Measurements from ENCODE around the gene KLRC2. TPM values are rescaled to one million over a fixed set of nuclear protein-coding genes. Genes with fewer than 3 reads are reported as not detected.
"Not testable (repeated sequence)": the region's sequence is repeated elsewhere in the genome, so short reads cannot be mapped to it uniquely, and the experiment has no call there.

KLRC2 gene
- total RNA-seq, 2 donors from 2014 or later = not detected

DNA sequence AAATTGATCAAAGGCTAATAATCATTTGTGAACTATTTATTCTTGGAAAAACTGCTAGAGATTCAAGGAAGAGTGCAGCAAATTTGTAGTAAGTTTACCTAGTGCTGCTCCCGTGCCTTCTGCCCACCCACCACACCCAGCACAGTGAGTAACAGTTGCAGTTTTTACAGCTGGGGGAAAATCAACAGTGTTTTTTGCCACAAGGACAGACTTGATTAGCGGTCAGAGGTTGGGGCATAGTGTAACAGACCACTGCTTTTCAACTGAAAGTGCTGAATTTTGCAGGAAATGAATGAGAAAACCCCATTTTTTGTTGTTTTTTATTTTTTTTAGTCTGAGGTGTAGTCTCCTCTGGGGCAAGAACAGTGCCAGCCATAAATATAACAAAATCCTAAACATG, 38.5 kb downstream of the KLRC2 start:
- WGBS, 2 experiments (ENCODE audit: insufficient coverage in 1 of 2, insufficient read length in 1 of 2) = 80 to 83% methylated on average over 1 to 2 of the region's 2 CpGs
- TF ChIP-seq, protein P1, sequence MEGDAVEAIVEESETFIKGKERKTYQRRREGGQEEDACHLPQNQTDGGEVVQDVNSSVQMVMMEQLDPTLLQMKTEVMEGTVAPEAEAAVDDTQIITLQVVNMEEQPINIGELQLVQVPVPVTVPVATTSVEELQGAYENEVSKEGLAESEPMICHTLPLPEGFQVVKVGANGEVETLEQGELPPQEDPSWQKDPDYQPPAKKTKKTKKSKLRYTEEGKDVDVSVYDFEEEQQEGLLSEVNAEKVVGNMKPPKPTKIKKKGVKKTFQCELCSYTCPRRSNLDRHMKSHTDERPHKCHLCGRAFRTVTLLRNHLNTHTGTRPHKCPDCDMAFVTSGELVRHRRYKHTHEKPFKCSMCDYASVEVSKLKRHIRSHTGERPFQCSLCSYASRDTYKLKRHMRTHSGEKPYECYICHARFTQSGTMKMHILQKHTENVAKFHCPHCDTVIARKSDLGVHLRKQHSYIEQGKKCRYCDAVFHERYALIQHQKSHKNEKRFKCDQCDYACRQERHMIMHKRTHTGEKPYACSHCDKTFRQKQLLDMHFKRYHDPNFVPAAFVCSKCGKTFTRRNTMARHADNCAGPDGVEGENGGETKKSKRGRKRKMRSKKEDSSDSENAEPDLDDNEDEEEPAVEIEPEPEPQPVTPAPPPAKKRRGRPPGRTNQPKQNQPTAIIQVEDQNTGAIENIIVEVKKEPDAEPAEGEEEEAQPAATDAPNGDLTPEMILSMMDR (conservative IDR thresholded peaks at IDR 0.05) = no peak

DNA sequence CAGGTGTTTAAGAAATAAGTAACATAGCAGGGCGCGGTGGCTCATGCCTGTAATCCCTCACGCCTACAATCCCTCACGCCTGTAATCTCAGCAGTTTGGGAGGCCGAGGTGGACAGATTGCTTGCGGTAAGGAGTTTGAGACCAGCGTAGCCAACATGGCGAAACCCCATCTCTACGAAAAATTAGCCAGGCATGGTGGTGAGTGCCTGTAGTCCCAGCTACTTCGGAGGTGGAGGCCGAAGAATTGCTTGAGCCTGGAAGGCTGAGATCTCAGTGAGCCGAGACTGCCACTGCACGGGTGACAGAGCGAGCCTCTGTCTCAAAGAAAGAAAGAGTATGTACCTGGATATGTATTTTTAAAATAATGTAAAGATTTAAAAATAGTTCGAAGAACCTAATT, 39.6 kb downstream of the KLRC2 start:
- 90 to 95% methylated on average over 2 to 15 of the region's 15 CpGs for WGBS, 2 experiments (ENCODE audit: insufficient coverage in 1 of 2, insufficient read length in 1 of 2)
- not testable (repeated sequence) for H3K4me1 ChIP-seq (ENCODE audit: control insufficient read depth, insufficient read depth, low read length); H3K36me3 Mint-ChIP-seq (ENCODE audit: low read depth); H3K9ac ChIP-seq (ENCODE audit: extremely low read depth, low read length, poor library complexity, severe bottlenecking); H3K9me3 Mint-ChIP-seq; H3K4me3 ChIP-seq (ENCODE audit: low read length); H3K27me3 ChIP-seq (ENCODE audit: control insufficient read depth, insufficient read depth, low read length, poor library complexity, severe bottlenecking); H3K4me3 Mint-ChIP-seq; H3K36me3 ChIP-seq (ENCODE audit: control insufficient read depth, insufficient read depth, low read length); DNase-seq; H3K27ac ChIP-seq (ENCODE audit: low read depth, low read length); H3K27ac Mint-ChIP-seq; H3K27me3 Mint-ChIP-seq (ENCODE audit: insufficient read depth); H3K9me3 ChIP-seq (ENCODE audit: control insufficient read depth, low read length)
- H3K4me1 Mint-ChIP-seq = peaks cover 13% of the 10 kb centered on the region

More for the DNA sequence above, 38.5 kb downstream of the KLRC2 start:
- Mint-ChIP-seq H3K9me3 (no peaks in the 10 kb centered on the region), H3K36me3 (ENCODE audit: low read depth) (no peaks in the 10 kb centered on the region), H3K4me3 (no peak overlapping the region), H3K4me1 (peaks cover 13% of the 10 kb centered on the region), H3K27me3 (ENCODE audit: insufficient read depth) (no peaks in the 10 kb centered on the region), H3K27ac (no peak overlapping the region)
- Histone ChIP-seq H3K9me3 (ENCODE audit: control insufficient read depth, low read length) (no peaks in the 10 kb centered on the region), H3K27me3 (ENCODE audit: control insufficient read depth, insufficient read depth, low read length, poor library complexity, severe bottlenecking) (no peaks in the 10 kb centered on the region), H3K4me3 (ENCODE audit: low read length) (no peak overlapping the region), H3K27ac (ENCODE audit: low read depth, low read length) (no peak overlapping the region), H3K9ac (ENCODE audit: extremely low read depth, low read length, poor library complexity, severe bottlenecking) (no peak overlapping the region), H3K4me1 (ENCODE audit: control insufficient read depth, insufficient read depth, low read length) (no peaks in the 10 kb centered on the region), H3K36me3 (ENCODE audit: control insufficient read depth, insufficient read depth, low read length) (no peaks in the 10 kb centered on the region)
- DNase-seq = no peak

DNA sequence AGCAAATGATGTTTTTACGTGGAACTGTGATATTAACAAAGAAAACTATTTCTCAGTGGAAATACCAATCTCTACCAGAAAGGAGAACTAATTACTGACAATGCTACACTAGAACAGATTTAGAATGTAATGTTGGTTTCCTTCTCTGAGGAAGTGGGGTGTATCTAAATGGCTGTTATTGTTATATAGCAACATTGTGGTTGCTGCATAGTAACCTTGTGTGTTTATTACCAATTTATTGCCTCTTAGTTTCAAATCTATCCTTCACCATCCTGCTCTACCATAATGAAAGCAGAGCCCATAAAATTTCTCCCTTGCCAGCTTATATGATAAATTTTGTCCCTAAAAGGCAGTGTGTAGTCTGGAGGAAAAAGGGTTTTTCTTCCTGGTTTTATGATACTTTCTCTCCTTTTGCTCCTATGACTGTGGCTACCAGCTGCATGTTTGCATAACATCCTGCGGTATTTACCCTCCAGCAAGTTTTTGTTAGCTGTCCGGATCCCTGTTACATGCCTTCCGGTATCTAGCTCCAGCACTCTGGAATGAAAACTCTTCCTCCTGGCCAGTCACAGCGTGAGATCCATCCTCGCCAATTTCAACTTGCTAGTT, 40.3 kb downstream of the KLRC2 start:
- no peak overlapping the region for H3K4me3 ChIP-seq (ENCODE audit: low read length)
- H3K4me1 ChIP-seq (ENCODE audit: control insufficient read depth, insufficient read depth, low read length) = no peaks in the 10 kb centered on the region
- peak overlapping the region; percentile 3 for H3K27ac Mint-ChIP-seq
- DNase-seq = peak; percentile 52
- no peak overlapping the region for H3K4me3 Mint-ChIP-seq
- 70 to 74% methylated on average over 5 to 6 of the region's 6 CpGs for WGBS, 2 experiments (ENCODE audit: insufficient coverage in 1 of 2, insufficient read length in 1 of 2)
- no peaks in the 10 kb centered on the region for H3K36me3 Mint-ChIP-seq (ENCODE audit: low read depth)
- TF ChIP-seq, protein P1 (conservative IDR thresholded peaks at IDR 0.05) = no peak
- no peak overlapping the region for H3K9ac ChIP-seq (ENCODE audit: extremely low read depth, low read length, poor library complexity, severe bottlenecking)
- H3K9me3 Mint-ChIP-seq = no peaks in the 10 kb centered on the region
- H3K9me3 ChIP-seq (ENCODE audit: control insufficient read depth, low read length) = no peaks in the 10 kb centered on the region
- H3K27ac ChIP-seq (ENCODE audit: low read depth, low read length) = no peak overlapping the region
- no peaks in the 10 kb centered on the region for H3K27me3 Mint-ChIP-seq (ENCODE audit: insufficient read depth)
- H3K36me3 ChIP-seq (ENCODE audit: control insufficient read depth, insufficient read depth, low read length) = no peaks in the 10 kb centered on the region
- no peaks in the 10 kb centered on the region for H3K27me3 ChIP-seq (ENCODE audit: control insufficient read depth, insufficient read depth, low read length, poor library complexity, severe bottlenecking)
- peaks cover 13% of the 10 kb centered on the region for H3K4me1 Mint-ChIP-seq

DNA sequence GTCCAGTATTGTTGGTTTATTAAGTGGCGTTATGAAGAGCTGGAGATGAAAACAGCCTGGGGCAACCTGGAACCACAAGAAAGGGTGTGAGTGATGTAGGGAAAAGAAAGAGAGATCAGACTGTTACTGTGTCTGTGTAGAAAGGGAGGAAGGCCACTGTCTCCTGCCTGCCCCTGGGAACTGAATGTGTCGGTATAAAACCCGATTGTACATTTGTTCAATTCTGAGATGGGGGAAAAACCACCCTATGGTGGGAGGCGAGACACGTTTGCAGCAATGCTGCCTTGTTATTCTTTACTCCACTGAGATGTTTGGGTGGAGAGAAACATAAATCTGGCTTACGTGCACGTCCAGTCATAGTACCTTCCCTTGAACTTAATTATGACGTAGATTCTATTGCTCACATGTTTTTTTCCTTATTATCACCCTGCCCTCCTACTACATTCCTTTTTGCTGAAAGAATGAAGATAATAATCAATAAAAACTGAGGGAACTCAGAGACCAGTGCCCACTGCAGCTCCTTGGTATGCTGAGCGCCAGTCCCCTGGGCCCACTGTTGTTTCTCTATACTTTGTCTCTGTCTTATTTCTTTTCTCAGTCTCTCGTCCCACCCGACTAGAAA, 41.2 kb downstream of the KLRC2 start:
- H3K4me1 ChIP-seq (ENCODE audit: control insufficient read depth, insufficient read depth, low read length); H3K4me3 Mint-ChIP-seq; H3K27me3 Mint-ChIP-seq (ENCODE audit: insufficient read depth); H3K27ac ChIP-seq (ENCODE audit: low read depth, low read length); H3K36me3 Mint-ChIP-seq (ENCODE audit: low read depth); H3K27ac Mint-ChIP-seq; H3K4me3 ChIP-seq (ENCODE audit: low read length); H3K27me3 ChIP-seq (ENCODE audit: control insufficient read depth, insufficient read depth, low read length, poor library complexity, severe bottlenecking); H3K9me3 ChIP-seq (ENCODE audit: control insufficient read depth, low read length); H3K9me3 Mint-ChIP-seq; H3K36me3 ChIP-seq (ENCODE audit: control insufficient read depth, insufficient read depth, low read length); H3K9ac ChIP-seq (ENCODE audit: extremely low read depth, low read length, poor library complexity, severe bottlenecking); DNase-seq: not testable (repeated sequence)
- H3K4me1 Mint-ChIP-seq = peaks cover 13% of the 10 kb centered on the region
- 98 to 100% methylated on average over 1 to 11 of the region's 11 CpGs for WGBS, 2 experiments (ENCODE audit: insufficient coverage in 1 of 2, insufficient read length in 1 of 2)

Data from endodermal cell (in vitro differentiated cells).